ENCODE measurements around the gene P2RY14. TPM values are rescaled to one million over a fixed set of nuclear protein-coding genes. Genes with fewer than 3 reads are reported as not detected.

P2RY14 gene
- total RNA-seq, 1 experiment from 2014 or later: not detected

GRCh38 chr3:151199554-151200438 is 78.5 kb downstream of the P2RY14 start (continued):
- TF ChIP-seq CREM (CRISPR knock-in tag; IDR thresholded peaks at IDR 0.05): no peak
- TF ChIP-seq USF2 (CRISPR knock-in tag; IDR thresholded peaks at IDR 0.05): no peak
- TF ChIP-seq EMX1 (CRISPR knock-in tag; IDR thresholded peaks at IDR 0.05): no peak
- no peak for TF ChIP-seq ARID4B (CRISPR knock-in tag; IDR thresholded peaks at IDR 0.05; ENCODE audit: borderline replicate concordance)
- TF ChIP-seq ZNF423 (CRISPR knock-in tag; IDR thresholded peaks at IDR 0.05): no peak
- TF ChIP-seq ZNF281 (CRISPR knock-in tag; IDR thresholded peaks at IDR 0.05): no peak
- TF ChIP-seq JUN (CRISPR knock-in tag; IDR thresholded peaks at IDR 0.05): no peak

- Mint-ChIP-seq H3K27me3 (ENCODE audit: low read depth) (no peaks in the 10 kb centered on the region), H3K27ac (no peak overlapping the region), H3K36me3 (peaks cover 3% of the 10 kb centered on the region; the same call in 1 of the 2 replicates), H3K4me3 (no peak overlapping the region), H3K9me3 (no peaks in the 10 kb centered on the region), H3K4me1 (no peaks in the 10 kb centered on the region)
- DNase-seq (ENCODE audit: low spot score): no peak
- CTCF ChIA-PET: no interaction called here
- ATAC-seq: no peak
- POLR2A ChIA-PET: interaction anchor here (0.6 kb wide), 1 partner anchor 228 kb away, joined by 3 read pairs; no protein-coding TSS in a partner anchor
- TF ChIP-seq TCF7 (CRISPR knock-in tag; IDR thresholded peaks at IDR 0.05; ENCODE audit: low read depth): no peak
- no peak for TF ChIP-seq RORB (CRISPR knock-in tag; IDR thresholded peaks at IDR 0.05)
- no peak for TF ChIP-seq TP53 (CRISPR knock-in tag; IDR thresholded peaks at IDR 0.05)
- no peak for TF ChIP-seq ZNF512 (CRISPR knock-in tag; IDR thresholded peaks at IDR 0.05; ENCODE audit: borderline replicate concordance)
- TF ChIP-seq SMAD3 (CRISPR knock-in tag; IDR thresholded peaks at IDR 0.05; ENCODE audit: borderline replicate concordance): no peak
- TF ChIP-seq AFF4 (CRISPR knock-in tag; IDR thresholded peaks at IDR 0.05; ENCODE audit: borderline replicate concordance): no peak
- TF ChIP-seq OVOL2 (CRISPR knock-in tag; IDR thresholded peaks at IDR 0.05; ENCODE audit: borderline replicate concordance): no peak
- no peak for TF ChIP-seq ZNF532 (CRISPR knock-in tag; IDR thresholded peaks at IDR 0.05; ENCODE audit: borderline replicate concordance)
- TF ChIP-seq HMGA2 (CRISPR knock-in tag; IDR thresholded peaks at IDR 0.05): no peak
Observed at GRCh38 chr3:151198849-151199248, 79.5 kb downstream of the P2RY14 start.
